ENCODE measurements around the gene JCAD. TPM values are rescaled to one million over a fixed set of nuclear protein-coding genes. Genes with fewer than 3 reads are reported as not detected.

Gene JCAD
- total and polyA plus RNA-seq, 2 donors (not counting 1 experiment from before 2014, with no cell fraction given) = 3.3 to 27.1 TPM

- Histone ChIP-seq H3K27ac (ENCODE audit: insufficient read depth, low read length) (no peak overlapping the region), H3K4me3 (replicated peaks in 1 of 4; ENCODE audit: control extremely low read depth in 1 of 4, insufficient read depth in 1 of 4, low read depth in 3 of 4, low read length in 4 of 4) (no peak overlapping the region), H3K27me3 (ENCODE audit: control insufficient read depth, insufficient read depth, low read length) (no peaks in the 10 kb centered on the region), H4K20me1 (ENCODE audit: control insufficient read depth, extremely low read depth, insufficient read depth, low read length) (no peaks in the 10 kb centered on the region), H3K4me2 (ENCODE audit: extremely low read depth, insufficient read depth, low read length) (no peak overlapping the region), H3K9ac (ENCODE audit: insufficient read depth, low read length) (no peak overlapping the region), H2AFZ (ENCODE audit: low read length) (no peak overlapping the region), H3K4me1 (ENCODE audit: control insufficient read depth, extremely low read depth, insufficient read depth, low read length) (no peaks in the 10 kb centered on the region), H3K36me3 (ENCODE audit: control insufficient read depth, insufficient read depth, low read length) (no peaks in the 10 kb centered on the region), H3K9me3 (ENCODE audit: control insufficient read depth, insufficient read depth, low read depth, low read length) (no peaks in the 10 kb centered on the region), H3K79me2 (ENCODE audit: control insufficient read depth, insufficient read depth, low read length) (no peaks in the 10 kb centered on the region)
- DNase-seq (ENCODE audit: low read depth in 2 of 2) = no peak
- no peak for TF ChIP-seq EZH2 (IDR thresholded peaks at IDR 0.05; ENCODE audit: low read length, missing control alignments)
- no peak for TF ChIP-seq CTCF (conservative IDR thresholded peaks at IDR 0.05 in 1 of 2, IDR thresholded peaks at IDR 0.05 in 1 of 2; ENCODE audit: low read depth in 1 of 2, low read length in 2 of 2)
These were observed 10.4 kb downstream of the JCAD start for GRCh38 chr10:30048768-30049517.

- H3K27ac ChIP-seq (ENCODE audit: insufficient read depth, low read length) = no peak overlapping the region
- no peak for TF ChIP-seq CTCF (conservative IDR thresholded peaks at IDR 0.05 in 1 of 2, IDR thresholded peaks at IDR 0.05 in 1 of 2; ENCODE audit: low read depth in 1 of 2, low read length in 2 of 2)
- no peak for TF ChIP-seq EZH2 (IDR thresholded peaks at IDR 0.05; ENCODE audit: low read length, missing control alignments)
- DNase-seq (ENCODE audit: low read depth in 2 of 2) = no peak
- H2AFZ ChIP-seq (ENCODE audit: low read length) = no peak overlapping the region
- no peaks in the 10 kb centered on the region for H3K79me2 ChIP-seq (ENCODE audit: control insufficient read depth, insufficient read depth, low read length)
- H3K9ac ChIP-seq (ENCODE audit: insufficient read depth, low read length) = no peak overlapping the region
- H3K4me2 ChIP-seq (ENCODE audit: extremely low read depth, insufficient read depth, low read length) = no peak overlapping the region
- no peaks in the 10 kb centered on the region for H3K36me3 ChIP-seq (ENCODE audit: control insufficient read depth, insufficient read depth, low read length)
- H4K20me1 ChIP-seq (ENCODE audit: control insufficient read depth, extremely low read depth, insufficient read depth, low read length) = no peaks in the 10 kb centered on the region
- H3K9me3 ChIP-seq (ENCODE audit: control insufficient read depth, insufficient read depth, low read depth, low read length) = no peaks in the 10 kb centered on the region
- H3K27me3 ChIP-seq (ENCODE audit: control insufficient read depth, insufficient read depth, low read length) = no peaks in the 10 kb centered on the region
- no peak overlapping the region for H3K4me3 ChIP-seq (replicated peaks in 1 of 4; ENCODE audit: control extremely low read depth in 1 of 4, insufficient read depth in 1 of 4, low read depth in 3 of 4, low read length in 4 of 4)
- H3K4me1 ChIP-seq (ENCODE audit: control insufficient read depth, extremely low read depth, insufficient read depth, low read length) = no peaks in the 10 kb centered on the region
These were observed 11.4 kb downstream of the JCAD start for GRCh38 chr10:30047924-30048531.

- no peak overlapping the region for H3K4me2 ChIP-seq (ENCODE audit: extremely low read depth, insufficient read depth, low read length)
- DNase-seq (ENCODE audit: low read depth in 2 of 2) = no peak
- no peaks in the 10 kb centered on the region for H4K20me1 ChIP-seq (ENCODE audit: control insufficient read depth, extremely low read depth, insufficient read depth, low read length)
- H3K79me2 ChIP-seq (ENCODE audit: control insufficient read depth, insufficient read depth, low read length) = no peaks in the 10 kb centered on the region
- no peaks in the 10 kb centered on the region for H3K9me3 ChIP-seq (ENCODE audit: control insufficient read depth, insufficient read depth, low read depth, low read length)
- no peak overlapping the region for H3K9ac ChIP-seq (ENCODE audit: insufficient read depth, low read length)
- no peaks in the 10 kb centered on the region for H3K27me3 ChIP-seq (ENCODE audit: control insufficient read depth, insufficient read depth, low read length)
- H3K36me3 ChIP-seq (ENCODE audit: control insufficient read depth, insufficient read depth, low read length) = no peaks in the 10 kb centered on the region
- no peaks in the 10 kb centered on the region for H3K4me1 ChIP-seq (ENCODE audit: control insufficient read depth, extremely low read depth, insufficient read depth, low read length)
- no peak overlapping the region for H3K4me3 ChIP-seq (replicated peaks in 1 of 4; ENCODE audit: control extremely low read depth in 1 of 4, insufficient read depth in 1 of 4, low read depth in 3 of 4, low read length in 4 of 4)
- no peak overlapping the region for H3K27ac ChIP-seq (ENCODE audit: insufficient read depth, low read length)
- no peak for TF ChIP-seq EZH2 (IDR thresholded peaks at IDR 0.05; ENCODE audit: low read length, missing control alignments)
- no peak for TF ChIP-seq CTCF (conservative IDR thresholded peaks at IDR 0.05 in 1 of 2, IDR thresholded peaks at IDR 0.05 in 1 of 2; ENCODE audit: low read depth in 1 of 2, low read length in 2 of 2)
- no peak overlapping the region for H2AFZ ChIP-seq (ENCODE audit: low read length)
These were observed 12.0 kb downstream of the JCAD start for GRCh38 chr10:30047430-30047829.
